GM12878 (cell line): ENCODE results near the gene CMSS1. TPM values are rescaled to one million over a fixed set of nuclear protein-coding genes. Genes with fewer than 3 reads are reported as not detected.

Experiments
- ATF2 ChIP-seq: IDR thresholded peaks from 2 replicates; pipeline ENCODE4 v1.6.1; 2012; ENCODE audit warnings: low read length, inconsistent platforms
- CBX3 ChIP-seq: fragments of 200-600 bp; sonication (generic); IDR thresholded peaks from 2 replicates; pipeline ENCODE4 v1.6.1; 2016; ENCODE audit warnings: low read depth, borderline replicate concordance
- HDAC6 ChIP-seq: fragments of 200-600 bp; sonication (generic); IDR thresholded peaks from one replicate; pipeline ENCODE4 v1.8.0; 2017; ENCODE audit warnings: antibody characterized with exemption; ENCODE audit not compliant: unreplicated experiment
- RCOR1 ChIP-seq: conservative IDR thresholded peaks from 2 replicates; pipeline ENCODE4 v1.6.1; 2012; ENCODE audit warnings: low read depth, low read length, improper control_type of control experiment
- ZBED1 ChIP-seq: IDR thresholded peaks from 2 replicates; pipeline ENCODE4 v1.6.1; 2016; ENCODE audit warnings: borderline replicate concordance
- ZNF592 ChIP-seq: fragments of 450-650 bp; IDR thresholded peaks from 2 replicates; pipeline ENCODE4 v1.6.1; 2017; ENCODE audit warnings: mild to moderate bottlenecking, moderate library complexity
- ZNF622 ChIP-seq: fragments of 450-650 bp; IDR thresholded peaks from 2 replicates; pipeline ENCODE4 v1.6.1; 2017; ENCODE audit warnings: mild to moderate bottlenecking, inconsistent platforms
- ZNF687 ChIP-seq: fragments of 450-650 bp; IDR thresholded peaks from 2 replicates; pipeline ENCODE4 v1.6.1; 2017; ENCODE audit warnings: mild to moderate bottlenecking, moderate library complexity
- polyA plus RNA-seq, 11 experiments: library from polyadenylated mRNA; depleted of rRNA in 4 of 11; unstranded in 6 of 11; stranded (reverse) in 5 of 11; fragments of >200 nt; fragmentation: Nextera tagmentation in 4 of 11; fragmentation: Illumina TruSeq in 1 of 11; extraction: Ambion mirVana in 4 of 11; extraction: Trizol in 1 of 11; gene quantifications; 1 replicate in 1 of 11; 2 replicates in 10 of 11; pipeline versions ENCODE4 v1.2.1 to v1.2.3, GENCODE V29; 2011 to 2016; ENCODE audit warnings: inconsistent platforms in 2 of 11, missing spikeins in 2 of 11, low read depth in 1 of 11
- total RNA-seq, 4 experiments: library from RNA; depleted of rRNA in 3 of 4; stranded (reverse); fragments of >200 nt in 3 of 4; fragmentation: Illumina TruSeq in 1 of 4; extraction: Trizol in 1 of 4; gene quantifications; 2 replicates each; pipeline versions ENCODE4 v1.2.1 to v1.2.3, GENCODE V29; 2013 to 2021

CMSS1 gene
- total and polyA plus RNA-seq, 10 of the 15 experiments (the other 5 are each of a cell fraction or from before 2014, with no cell fraction given) = 31.0 to 118 (median 70.1) TPM

GRCh38 chr3:99873269-99874102, 55.8 kb downstream of the CMSS1 start (continued):
- no peak for TF ChIP-seq ZNF592
- no peak for TF ChIP-seq ZNF687
- no peak for TF ChIP-seq ZNF622
- no peak for TF ChIP-seq CBX3
- no peak for TF ChIP-seq ZBED1
- TF ChIP-seq RCOR1 = no peak
- no peak for TF ChIP-seq HDAC6
- TF ChIP-seq ATF2 = no peak
- TF ChIP-seq, all 136 proteins: peak for 0
